GM19351 (cell line): ENCODE data around the gene SRSF9.
"Not testable (repeated sequence)": the region's sequence is repeated elsewhere in the genome, so short reads cannot be mapped to it uniquely, and the experiment has no call there.

Experiments
- ATAC-seq: cut with Tn5 transposase; IDR thresholded peaks from one replicate; pipeline ENCODE4 v1.9.1; 2021; ENCODE audit warnings: mild to moderate bottlenecking, moderate library complexity; ENCODE audit not compliant: unreplicated experiment

SRSF9 gene

GRCh38 chr12:120453060-120453750 is 16.3 kb downstream of the SRSF9 start:
- no peak for ATAC-seq

DNA sequence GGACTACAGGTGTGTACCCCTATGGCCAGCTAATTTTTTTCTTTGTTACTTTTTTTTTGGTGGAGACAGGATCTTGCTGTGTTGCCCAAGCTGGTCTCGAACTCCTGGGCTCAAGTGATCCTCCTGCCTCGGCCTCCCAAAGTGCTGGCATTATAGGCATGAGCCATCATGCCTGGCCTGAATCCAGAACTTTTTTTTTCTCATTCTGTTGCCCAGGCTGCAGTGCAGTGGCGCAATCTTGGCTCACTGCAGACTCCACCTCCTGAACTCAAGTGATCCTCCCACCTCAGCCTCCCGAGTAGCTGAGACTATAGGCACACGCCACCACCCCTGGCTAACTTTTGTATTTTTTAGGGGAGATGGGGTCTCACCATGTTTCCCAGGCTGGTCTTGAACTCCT is 17.0 kb downstream of the SRSF9 start:
- not testable (repeated sequence) for ATAC-seq

DNA sequence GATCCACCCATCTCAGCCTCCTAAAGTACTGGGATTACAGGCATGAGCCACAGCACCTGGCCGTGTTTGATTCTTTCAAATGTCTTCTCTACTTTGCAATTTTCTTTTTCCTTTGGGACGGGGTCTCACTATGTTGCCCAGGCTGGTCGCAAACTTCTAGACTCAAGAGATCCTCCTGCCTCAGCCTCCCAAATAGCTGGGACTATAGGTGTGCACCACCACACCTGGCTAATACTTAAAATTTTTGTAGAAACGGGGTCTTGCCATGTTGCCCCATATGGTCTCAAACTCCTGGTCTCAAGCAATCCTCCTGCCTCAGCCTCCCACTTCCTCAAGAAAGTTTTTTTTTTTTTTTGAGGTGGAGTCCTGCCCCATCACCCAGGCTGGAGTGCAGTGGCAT is 21.6 kb downstream of the SRSF9 start:
- no peak for ATAC-seq

DNA sequence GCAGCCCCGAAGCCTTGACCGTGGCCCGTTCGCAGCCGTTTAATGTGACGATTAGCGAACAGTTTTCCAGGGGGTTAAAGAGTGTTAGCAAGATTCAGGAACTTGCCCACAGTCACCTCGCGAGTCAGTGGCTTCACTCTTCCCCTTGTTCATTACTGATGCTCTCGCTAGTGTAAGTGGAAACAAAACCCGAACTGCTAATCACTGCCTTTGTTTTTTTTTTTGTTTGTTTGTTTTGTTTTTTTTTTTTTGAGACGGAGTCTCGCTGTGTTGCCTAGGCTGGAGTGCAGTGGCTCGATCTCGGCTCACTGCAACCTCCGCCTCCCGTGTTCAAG is 22.7 kb downstream of the SRSF9 start:
- not testable (repeated sequence) for ATAC-seq

GRCh38 chr12:120445911-120446843 is 23.4 kb downstream of the SRSF9 start, which contains the start of the genes GATC and TRIAP1:
GATC (plus strand) TSS chr12:120446444; CDS start chr12:120446481, 37 bp downstream.
TRIAP1 (minus strand) TSS chr12:120446384; CDS start chr12:120446372, 12 bp downstream.
- ATAC-seq, result peak; percentile 89

GRCh38 chr12:120444676-120445075 is 24.9 kb downstream of the SRSF9 start:
- ATAC-seq, result no peak

DNA sequence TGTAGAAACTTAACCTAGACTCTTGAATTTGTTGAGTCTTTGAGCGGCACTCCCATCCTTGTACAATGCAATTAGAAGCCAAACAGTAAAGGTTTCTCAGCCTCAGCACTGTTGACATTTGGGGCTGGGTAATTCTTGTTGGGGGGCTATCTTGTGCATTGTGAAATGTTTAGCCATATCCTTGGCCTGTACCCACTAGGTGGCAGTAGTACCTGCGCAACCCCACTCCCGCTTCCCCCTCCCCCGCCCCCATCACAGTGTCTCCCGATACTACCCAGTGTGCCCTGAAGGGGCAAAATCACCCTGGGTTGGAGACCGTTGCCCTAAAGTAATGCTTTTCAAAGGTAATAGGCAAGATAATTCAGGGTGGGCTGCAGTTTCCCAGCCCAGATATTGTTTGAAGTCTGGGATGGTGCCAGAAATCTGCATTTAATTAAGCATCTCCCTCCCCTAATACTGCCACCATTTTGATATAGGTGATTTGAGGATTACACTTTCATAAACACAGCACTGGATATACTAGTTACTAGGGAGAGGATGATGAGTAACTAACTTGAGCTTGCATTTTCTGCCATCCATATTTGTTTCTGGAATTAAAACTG is 29.8 kb downstream of the SRSF9 start:
- ATAC-seq, result no peak

GRCh38 chr12:120438495-120439198 is 30.9 kb downstream of the SRSF9 start:
- ATAC-seq, result peak; percentile 13

DNA sequence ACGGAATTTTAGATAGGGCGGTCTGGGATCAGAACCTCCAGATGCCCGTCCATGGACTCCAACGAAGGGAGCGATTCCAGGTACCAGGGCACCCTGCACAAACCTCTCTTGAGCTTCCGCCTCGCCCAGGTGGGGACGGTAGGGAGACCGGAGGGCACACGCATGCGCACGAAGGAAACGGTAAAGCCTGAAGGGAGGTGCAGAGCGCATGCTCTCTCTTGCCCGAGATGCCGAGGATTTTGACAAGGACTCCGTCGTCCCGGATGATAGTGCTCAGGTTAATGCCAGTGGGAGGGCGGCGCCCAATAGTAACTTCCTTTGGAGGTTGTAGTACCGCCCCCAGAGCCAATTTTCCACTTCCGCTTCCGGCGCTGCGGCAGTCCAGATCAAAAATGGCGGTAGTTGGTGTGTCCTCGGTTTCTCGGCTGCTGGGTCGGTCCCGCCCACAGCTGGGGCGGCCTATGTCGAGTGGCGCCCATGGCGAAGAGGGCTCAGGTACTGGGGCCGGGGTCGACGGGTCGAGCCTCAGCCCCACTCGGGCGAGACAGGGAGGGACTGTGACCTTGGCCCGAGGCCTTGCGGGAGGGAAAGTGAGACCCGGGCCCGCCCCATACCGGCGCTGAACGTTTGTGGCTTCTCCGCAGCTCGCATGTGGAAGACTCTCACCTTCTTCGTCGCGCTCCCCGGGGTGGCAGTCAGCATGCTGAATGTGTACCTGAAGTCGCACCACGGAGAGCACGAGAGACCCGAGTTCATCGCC is 31.6 kb downstream of the SRSF9 start, which contains the start of gene COX6A1:
Gene COX6A1 (plus strand): TSS at position 379 of the 760 bp plus-strand sequence. CDS start 14 bp downstream, at position 393.
- ATAC-seq, result peak; percentile 92

DNA sequence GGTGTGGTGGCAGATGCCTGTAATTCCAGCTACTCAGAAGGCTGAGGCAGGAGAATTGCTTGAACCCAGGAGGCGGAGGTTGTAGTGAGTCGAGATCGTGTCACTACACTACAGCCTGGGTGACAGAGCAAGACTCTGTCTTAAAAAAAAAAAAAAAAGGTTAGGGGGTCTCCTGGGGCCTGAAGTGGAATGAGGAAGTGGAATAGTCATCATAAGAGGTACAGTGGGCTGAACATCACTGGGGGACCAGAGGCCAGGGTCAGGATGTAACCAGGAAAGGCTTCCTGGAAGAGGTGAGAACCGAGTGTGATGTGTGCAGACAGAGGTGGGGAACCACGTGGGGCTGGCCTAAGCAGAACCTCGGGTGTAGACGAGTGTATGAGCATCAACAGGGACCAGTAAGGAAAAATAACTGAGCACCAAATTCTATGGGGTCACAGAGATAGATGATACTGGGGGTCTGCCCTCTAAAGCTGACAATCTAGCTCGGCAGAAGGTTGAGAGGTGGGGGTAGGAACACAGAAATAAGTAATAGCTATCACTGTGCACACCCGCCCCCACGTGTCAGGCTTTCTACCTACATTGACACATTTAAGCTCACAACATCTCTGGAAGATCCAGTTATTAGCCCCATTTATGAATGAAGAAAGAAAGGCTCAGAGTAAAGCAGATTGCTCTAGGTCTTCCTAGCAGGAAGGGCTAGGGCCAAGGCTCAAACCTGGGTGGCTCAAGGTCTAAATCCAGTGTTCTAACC is 36.6 kb downstream of the SRSF9 start:
- ATAC-seq, result no peak

- ATAC-seq, result no peak
These were observed 40.2 kb downstream of the SRSF9 start for GRCh38 chr12:120429368-120429767.

DNA sequence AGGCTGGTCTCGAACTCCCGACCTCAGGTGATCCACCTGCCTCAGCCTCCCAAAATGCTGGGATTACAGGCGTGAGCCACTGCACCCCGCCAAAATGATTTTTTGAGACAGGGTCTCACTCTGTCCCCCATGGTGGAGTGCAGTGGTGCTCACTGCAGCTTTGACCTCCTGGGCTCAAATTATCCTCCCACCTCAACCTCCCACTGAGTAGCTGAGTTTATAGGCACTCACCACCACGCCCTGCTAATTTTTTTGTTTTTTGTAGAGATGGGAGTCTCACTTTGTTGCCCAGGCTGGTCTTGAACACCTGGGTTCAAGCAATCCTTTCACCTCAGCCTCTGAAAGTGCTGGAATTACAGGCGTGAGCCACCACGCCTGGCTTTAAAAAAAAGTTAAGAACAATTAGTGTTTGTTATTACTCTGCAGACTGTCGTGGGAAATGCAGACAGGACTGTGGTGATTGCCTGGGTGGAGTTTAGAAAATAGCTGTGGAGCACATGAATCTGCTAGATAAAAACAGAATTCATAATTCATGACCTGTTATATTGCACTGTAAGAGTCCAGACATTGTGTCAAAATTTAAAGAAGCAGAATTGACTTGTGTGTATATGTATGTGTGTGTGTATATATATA is 40.8 kb downstream of the SRSF9 start:
- ATAC-seq, result no peak

GRCh38 chr12:120425797-120426196 is 43.8 kb downstream of the SRSF9 start:
- ATAC-seq, result no peak

DNA sequence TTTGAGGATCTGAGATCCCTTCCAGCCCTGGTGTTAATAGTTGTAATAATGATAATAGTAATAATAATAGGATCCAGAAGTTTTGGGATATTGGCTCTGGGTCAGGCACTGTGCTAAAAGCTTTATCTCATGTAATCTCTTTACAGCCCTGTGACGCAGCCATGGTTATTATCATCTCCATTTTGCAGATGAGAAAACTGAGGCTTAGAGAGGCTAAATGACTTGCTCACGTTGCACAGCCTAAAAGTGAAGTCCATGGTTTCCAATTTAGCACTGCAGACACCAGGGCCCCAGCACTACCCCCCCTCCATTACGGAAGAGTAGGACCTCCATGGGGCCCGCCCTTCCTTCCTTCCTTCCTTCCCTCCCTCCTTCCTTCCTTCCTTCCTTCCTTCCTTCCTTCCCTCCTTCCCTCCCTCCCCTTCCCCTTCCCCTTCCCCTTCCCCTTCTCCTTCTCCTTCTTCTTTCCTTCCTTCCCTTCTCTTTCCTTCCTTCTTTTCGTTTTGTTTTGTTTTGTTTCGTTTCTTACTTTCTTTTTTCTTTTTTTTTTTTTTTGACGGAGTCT is 46.6 kb downstream of the SRSF9 start:
- ATAC-seq, result no peak

GRCh38 chr12:120421701-120422100 is 47.8 kb downstream of the SRSF9 start:
- ATAC-seq, result no peak

DNA sequence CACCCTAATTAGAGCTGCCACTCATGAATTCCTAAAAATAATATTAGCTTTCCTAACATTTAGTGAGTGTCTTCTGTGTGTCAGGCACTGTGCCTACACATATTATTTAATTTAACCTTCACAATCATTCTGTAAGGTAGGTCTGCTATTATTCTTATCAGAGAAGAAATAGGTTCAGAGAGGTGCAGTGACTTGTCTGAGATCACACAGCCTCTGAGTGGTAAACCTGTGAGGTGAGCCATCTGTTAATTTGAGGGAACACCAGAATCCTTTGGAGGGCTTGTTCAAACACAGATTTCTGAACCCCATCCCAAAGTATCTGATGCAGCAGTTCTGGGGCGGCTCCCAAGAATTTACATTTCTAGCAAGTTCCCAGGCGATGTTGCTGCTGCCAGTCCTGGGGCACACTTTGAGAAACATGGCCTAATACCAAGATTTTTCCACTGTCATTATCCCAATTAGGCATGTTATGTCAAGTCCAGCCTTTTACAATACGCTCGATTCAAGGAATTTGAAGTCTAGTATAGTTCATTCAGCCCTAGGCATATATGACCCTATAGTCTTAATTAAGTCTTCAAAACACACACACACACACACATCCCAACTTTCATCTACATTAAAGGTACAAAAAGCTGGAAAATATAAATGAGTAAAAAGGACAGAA is 51.5 kb downstream of the SRSF9 start:
- no peak for ATAC-seq

- no peak for ATAC-seq
These were observed 52.9 kb downstream of the SRSF9 start for GRCh38 chr12:120416490-120417216.
